Measurements from ENCODE around the gene UFSP1. TPM values are rescaled to one million over a fixed set of nuclear protein-coding genes. Genes with fewer than 3 reads are reported as not detected.
A peak's percentile ranks its signal among the peaks of the same experiment; 100 is the strongest.

UFSP1 gene
- total and polyA plus RNA-seq, 2 of the 13 experiments (the other 11 are each of a cell fraction or from before 2014, with no cell fraction given), result 0.65 to 3.3 TPM

DNA sequence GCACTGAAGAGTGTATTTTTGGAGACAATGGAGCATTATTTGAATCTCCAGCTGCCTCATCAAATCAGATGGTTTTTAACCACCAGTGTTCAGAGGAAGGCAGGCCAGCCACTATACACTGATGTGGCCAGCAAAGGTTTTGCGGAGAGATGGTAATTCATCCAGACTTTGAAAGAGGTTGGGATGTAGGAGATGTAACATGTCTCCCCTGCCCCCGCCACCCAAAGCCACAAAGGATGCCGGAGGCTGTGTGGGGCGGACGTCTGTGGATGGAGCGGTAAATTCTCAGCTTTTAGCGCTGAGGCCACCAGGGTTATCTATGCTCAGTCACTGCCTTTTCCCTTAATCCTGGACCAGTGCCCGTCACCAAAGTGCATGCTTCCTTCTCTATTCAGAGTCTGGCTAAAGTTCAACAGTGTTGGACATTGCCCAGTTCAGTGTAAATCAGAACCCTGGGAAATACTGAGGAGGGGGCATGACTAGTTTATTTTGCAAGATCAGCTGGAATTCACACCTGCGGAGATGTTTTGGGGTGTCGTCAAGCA, 26.0 kb downstream of the UFSP1 start (continued):
- TF ChIP-seq, protein P1, sequence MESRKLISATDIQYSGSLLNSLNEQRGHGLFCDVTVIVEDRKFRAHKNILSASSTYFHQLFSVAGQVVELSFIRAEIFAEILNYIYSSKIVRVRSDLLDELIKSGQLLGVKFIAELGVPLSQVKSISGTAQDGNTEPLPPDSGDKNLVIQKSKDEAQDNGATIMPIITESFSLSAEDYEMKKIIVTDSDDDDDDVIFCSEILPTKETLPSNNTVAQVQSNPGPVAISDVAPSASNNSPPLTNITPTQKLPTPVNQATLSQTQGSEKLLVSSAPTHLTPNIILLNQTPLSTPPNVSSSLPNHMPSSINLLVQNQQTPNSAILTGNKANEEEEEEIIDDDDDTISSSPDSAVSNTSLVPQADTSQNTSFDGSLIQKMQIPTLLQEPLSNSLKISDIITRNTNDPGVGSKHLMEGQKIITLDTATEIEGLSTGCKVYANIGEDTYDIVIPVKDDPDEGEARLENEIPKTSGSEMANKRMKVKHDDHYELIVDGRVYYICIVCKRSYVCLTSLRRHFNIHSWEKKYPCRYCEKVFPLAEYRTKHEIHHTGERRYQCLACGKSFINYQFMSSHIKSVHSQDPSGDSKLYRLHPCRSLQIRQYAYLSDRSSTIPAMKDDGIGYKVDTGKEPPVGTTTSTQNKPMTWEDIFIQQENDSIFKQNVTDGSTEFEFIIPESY (CRISPR knock-in tag; IDR thresholded peaks at IDR 0.05), result peak; percentile 56; the same call in 1 of the 2 replicates
- TF ChIP-seq PHF21A (CRISPR knock-in tag; IDR thresholded peaks at IDR 0.05), result peak; percentile 77
- TF ChIP-seq ZNF7 (CRISPR knock-in tag; IDR thresholded peaks at IDR 0.05), result no peak
- peak; percentile 25; the same call in 1 of the 2 replicates for TF ChIP-seq HDAC1 (CRISPR knock-in tag; IDR thresholded peaks at IDR 0.05)
- no peak for TF ChIP-seq ZNF703 (CRISPR knock-in tag; IDR thresholded peaks at IDR 0.05; ENCODE audit: borderline replicate concordance)
- TF ChIP-seq, protein P2, sequence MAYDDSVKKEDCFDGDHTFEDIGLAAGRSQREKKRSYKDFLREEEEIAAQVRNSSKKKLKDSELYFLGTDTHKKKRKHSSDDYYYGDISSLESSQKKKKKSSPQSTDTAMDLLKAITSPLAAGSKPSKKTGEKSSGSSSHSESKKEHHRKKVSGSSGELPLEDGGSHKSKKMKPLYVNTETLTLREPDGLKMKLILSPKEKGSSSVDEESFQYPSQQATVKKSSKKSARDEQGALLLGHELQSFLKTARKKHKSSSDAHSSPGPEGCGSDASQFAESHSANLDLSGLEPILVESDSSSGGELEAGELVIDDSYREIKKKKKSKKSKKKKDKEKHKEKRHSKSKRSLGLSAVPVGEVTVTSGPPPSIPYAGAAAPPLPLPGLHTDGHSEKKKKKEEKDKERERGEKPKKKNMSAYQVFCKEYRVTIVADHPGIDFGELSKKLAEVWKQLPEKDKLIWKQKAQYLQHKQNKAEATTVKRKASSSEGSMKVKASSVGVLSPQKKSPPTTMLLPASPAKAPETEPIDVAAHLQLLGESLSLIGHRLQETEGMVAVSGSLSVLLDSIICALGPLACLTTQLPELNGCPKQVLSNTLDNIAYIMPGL (CRISPR knock-in tag; IDR thresholded peaks at IDR 0.05; ENCODE audit: borderline replicate concordance in 1 of 2, low read depth in 1 of 2), result no peak
- TF ChIP-seq ATF7-NPFF (CRISPR knock-in tag; IDR thresholded peaks at IDR 0.05; ENCODE audit: low read depth), result no peak
- TF ChIP-seq ZNF343 (CRISPR knock-in tag; IDR thresholded peaks at IDR 0.05), result no peak
- TF ChIP-seq ZNF670 (CRISPR knock-in tag; IDR thresholded peaks at IDR 0.05; ENCODE audit: borderline replicate concordance), result peak; percentile 56; the same call in 1 of the 2 replicates
- TF ChIP-seq GFI1 (CRISPR knock-in tag; IDR thresholded peaks at IDR 0.05; ENCODE audit: borderline replicate concordance), result peak; percentile 93
- TF ChIP-seq ZNF569 (CRISPR knock-in tag; IDR thresholded peaks at IDR 0.05; ENCODE audit: borderline replicate concordance), result no peak
- no peak for TF ChIP-seq NFE2 (CRISPR knock-in tag; IDR thresholded peaks at IDR 0.05)
- TF ChIP-seq, protein P3, sequence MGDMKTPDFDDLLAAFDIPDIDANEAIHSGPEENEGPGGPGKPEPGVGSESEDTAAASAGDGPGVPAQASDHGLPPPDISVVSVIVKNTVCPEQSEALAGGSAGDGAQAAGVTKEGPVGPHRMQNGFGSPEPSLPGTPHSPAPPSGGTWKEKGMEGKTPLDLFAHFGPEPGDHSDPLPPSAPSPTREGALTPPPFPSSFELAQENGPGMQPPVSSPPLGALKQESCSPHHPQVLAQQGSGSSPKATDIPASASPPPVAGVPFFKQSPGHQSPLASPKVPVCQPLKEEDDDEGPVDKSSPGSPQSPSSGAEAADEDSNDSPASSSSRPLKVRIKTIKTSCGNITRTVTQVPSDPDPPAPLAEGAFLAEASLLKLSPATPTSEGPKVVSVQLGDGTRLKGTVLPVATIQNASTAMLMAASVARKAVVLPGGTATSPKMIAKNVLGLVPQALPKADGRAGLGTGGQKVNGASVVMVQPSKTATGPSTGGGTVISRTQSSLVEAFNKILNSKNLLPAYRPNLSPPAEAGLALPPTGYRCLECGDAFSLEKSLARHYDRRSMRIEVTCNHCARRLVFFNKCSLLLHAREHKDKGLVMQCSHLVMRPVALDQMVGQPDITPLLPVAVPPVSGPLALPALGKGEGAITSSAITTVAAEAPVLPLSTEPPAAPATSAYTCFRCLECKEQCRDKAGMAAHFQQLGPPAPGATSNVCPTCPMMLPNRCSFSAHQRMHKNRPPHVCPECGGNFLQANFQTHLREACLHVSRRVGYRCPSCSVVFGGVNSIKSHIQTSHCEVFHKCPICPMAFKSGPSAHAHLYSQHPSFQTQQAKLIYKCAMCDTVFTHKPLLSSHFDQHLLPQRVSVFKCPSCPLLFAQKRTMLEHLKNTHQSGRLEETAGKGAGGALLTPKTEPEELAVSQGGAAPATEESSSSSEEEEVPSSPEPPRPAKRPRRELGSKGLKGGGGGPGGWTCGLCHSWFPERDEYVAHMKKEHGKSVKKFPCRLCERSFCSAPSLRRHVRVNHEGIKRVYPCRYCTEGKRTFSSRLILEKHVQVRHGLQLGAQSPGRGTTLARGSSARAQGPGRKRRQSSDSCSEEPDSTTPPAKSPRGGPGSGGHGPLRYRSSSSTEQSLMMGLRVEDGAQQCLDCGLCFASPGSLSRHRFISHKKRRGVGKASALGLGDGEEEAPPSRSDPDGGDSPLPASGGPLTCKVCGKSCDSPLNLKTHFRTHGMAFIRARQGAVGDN (CRISPR knock-in tag; IDR thresholded peaks at IDR 0.05), result 0 out of 2 replicates have a peak, but pooled peaks have one; percentile 16
- TF ChIP-seq ZNF101 (CRISPR knock-in tag; IDR thresholded peaks at IDR 0.05; ENCODE audit: borderline replicate concordance, low read depth), result no peak
- TF ChIP-seq, protein P4, sequence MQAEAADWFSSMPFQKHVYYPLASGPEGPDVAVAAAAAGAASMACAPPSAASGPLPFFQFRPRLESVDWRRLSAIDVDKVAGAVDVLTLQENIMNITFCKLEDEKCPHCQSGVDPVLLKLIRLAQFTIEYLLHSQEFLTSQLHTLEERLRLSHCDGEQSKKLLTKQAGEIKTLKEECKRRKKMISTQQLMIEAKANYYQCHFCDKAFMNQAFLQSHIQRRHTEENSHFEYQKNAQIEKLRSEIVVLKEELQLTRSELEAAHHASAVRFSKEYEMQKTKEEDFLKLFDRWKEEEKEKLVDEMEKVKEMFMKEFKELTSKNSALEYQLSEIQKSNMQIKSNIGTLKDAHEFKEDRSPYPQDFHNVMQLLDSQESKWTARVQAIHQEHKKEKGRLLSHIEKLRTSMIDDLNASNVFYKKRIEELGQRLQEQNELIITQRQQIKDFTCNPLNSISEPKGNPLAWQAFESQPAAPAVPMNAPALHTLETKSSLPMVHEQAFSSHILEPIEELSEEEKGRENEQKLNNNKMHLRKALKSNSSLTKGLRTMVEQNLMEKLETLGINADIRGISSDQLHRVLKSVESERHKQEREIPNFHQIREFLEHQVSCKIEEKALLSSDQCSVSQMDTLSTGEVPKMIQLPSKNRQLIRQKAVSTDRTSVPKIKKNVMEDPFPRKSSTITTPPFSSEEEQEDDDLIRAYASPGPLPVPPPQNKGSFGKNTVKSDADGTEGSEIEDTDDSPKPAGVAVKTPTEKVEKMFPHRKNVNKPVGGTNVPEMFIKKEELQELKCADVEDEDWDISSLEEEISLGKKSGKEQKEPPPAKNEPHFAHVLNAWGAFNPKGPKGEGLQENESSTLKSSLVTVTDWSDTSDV (CRISPR knock-in tag; IDR thresholded peaks at IDR 0.05), result no peak
- TF ChIP-seq RCOR2 (CRISPR knock-in tag; IDR thresholded peaks at IDR 0.05), result no peak

All from HepG2 (cell line).